ENCODE results near the gene SIGLEC6.

- TF ChIP-seq CTCF (IDR thresholded peaks at IDR 0.05) (no peak), POLR2A (IDR thresholded peaks at IDR 0.05) (no peak)
These were observed 16.8 kb upstream of the SIGLEC6 start for GRCh38 chr19:51548213-51548651.

Measured in uterus (tissue), 2 donors.